Astrocyte of the spinal cord (primary cell): ENCODE data around the gene PSME3IP1.

ENCODE experiments used
- DNase-seq: peaks from one replicate; pipeline ENCODE4 v3.0.0; 2011; ENCODE audit warnings: low read depth, low spot score
- H3K4me3 ChIP-seq: 2 replicates; pipeline ENCODE4 v1.5.1; 2011; ENCODE audit warnings: low read depth, mild to moderate bottlenecking, low read length, moderate library complexity
- CTCF ChIP-seq: IDR thresholded peaks from 2 replicates; pipeline ENCODE4 v1.5.1; 2012; ENCODE audit warnings: low read depth, mild to moderate bottlenecking, low read length, inconsistent platforms
- in situ Hi-C: cut with HindIII; loops from 2 replicates; pipeline ENCODE4 v1.10.0; 2017; ENCODE audit warnings: low sequenced_read_pairs

Gene PSME3IP1

GRCh38 chr16:57196753-57197152 is 10.9 kb upstream of the PSME3IP1 start:
- in situ Hi-C loops, result no loop called here
- TF ChIP-seq CTCF, result no peak
- H3K4me3 ChIP-seq, result no peak overlapping the region
- no peak for DNase-seq

- no peak for DNase-seq
- in situ Hi-C loops, result no loop called here
- H3K4me3 ChIP-seq, result no peak overlapping the region
- TF ChIP-seq CTCF, result no peak
Observed at GRCh38 chr16:57196286-57196685, 10.4 kb upstream of the PSME3IP1 start.

- TF ChIP-seq CTCF, result no peak
Observed at GRCh38 chr16:57194512-57194911, 8.7 kb upstream of the PSME3IP1 start.

DNA sequence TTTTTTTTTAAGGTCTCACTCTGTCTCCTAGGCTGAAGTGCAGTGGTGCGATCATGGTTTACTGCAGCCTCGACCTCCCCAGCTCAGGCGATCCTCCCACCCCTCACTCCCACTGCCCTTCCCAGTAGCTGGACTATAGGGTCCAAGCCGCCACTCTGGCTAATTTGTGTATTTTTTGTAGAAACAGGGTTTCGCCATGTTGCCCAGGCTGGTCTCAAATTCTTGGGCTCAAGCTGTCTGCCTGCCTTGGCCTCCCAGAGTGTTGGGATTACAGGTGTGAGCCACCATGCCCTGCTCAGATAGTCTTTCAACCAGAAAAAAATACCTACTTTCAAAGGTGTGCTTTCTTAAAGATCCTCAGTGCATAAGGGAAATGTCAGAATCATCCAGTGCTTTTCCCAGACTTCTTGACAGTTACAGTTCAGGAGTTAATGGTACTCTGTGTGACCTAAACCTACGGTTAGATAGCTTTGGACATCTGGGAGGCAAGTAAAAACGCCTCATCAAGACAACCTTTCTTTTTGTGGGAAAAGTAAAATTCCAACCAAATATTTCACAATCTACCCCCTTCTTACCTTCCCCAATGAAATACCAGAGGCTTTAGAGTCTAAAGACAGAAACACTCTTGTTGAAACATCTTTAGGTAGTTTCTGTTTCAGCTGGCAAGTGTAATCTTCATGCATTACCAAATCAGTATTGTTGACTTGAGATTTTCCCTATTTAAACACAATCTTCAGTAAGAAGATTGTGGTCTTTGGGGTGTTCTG is 7.1 kb upstream of the PSME3IP1 start:
- TF ChIP-seq CTCF, result no peak
- peak; percentile 75 for DNase-seq
- no peak overlapping the region for H3K4me3 ChIP-seq
- in situ Hi-C loops, result no loop called here

More at GRCh38 chr16:57194512-57194911, 8.7 kb upstream of the PSME3IP1 start:
- peak; percentile 95 for DNase-seq
- in situ Hi-C loops, result no loop called here
- no peak overlapping the region for H3K4me3 ChIP-seq

GRCh38 chr16:57192146-57192545 is 6.3 kb upstream of the PSME3IP1 start:
- TF ChIP-seq CTCF, result no peak
- in situ Hi-C loops, result no loop called here
- H3K4me3 ChIP-seq, result no peak overlapping the region
- DNase-seq, result peak; percentile 77

GRCh38 chr16:57191056-57191571 is 5.3 kb upstream of the PSME3IP1 start:
- peak; percentile 60 for DNase-seq
- no peak for TF ChIP-seq CTCF
- in situ Hi-C loops, result no loop called here
- no peak overlapping the region for H3K4me3 ChIP-seq
